Smooth muscle cell (in vitro differentiated cells): ENCODE results near the gene CCDC82. TPM values are rescaled to one million over a fixed set of nuclear protein-coding genes. Genes with fewer than 3 reads are reported as not detected.

Source experiments
- DNase-seq: peaks from one replicate; lab custom pipeline; 2025; ENCODE audit not compliant: unreplicated experiment; lab: John Stamatoyannopoulos, UW
- H2AFZ ChIP-seq: fragments of 200-600 bp; sonication (generic); 2 replicates; pipeline ENCODE4 v1.6.0; 2016; ENCODE audit warnings: antibody characterized with exemption, low read depth, mild to moderate bottlenecking
- H3F3A ChIP-seq: fragments of 200-600 bp; sonication (generic); 2 replicates; pipeline ENCODE4 v1.6.0; 2017; ENCODE audit warnings: antibody characterized with exemption, low read depth
- H3K27ac ChIP-seq: fragments of 200-600 bp; sonication (generic); 2 replicates; pipeline ENCODE4 v1.5.1; 2016; ENCODE audit warnings: low read depth, mild to moderate bottlenecking
- H3K27me3 ChIP-seq: fragments of 200-600 bp; sonication (generic); 2 replicates; pipeline ENCODE4 v1.6.1; 2016; ENCODE audit warnings: low read depth, mild to moderate bottlenecking
- H3K36me3 ChIP-seq: fragments of 200-600 bp; sonication (generic); 2 replicates; pipeline ENCODE4 v1.5.1; 2016; ENCODE audit warnings: low read depth
- H3K4me1 ChIP-seq: fragments of 200-600 bp; sonication (generic); 2 replicates; pipeline ENCODE4 v1.5.1; 2016; ENCODE audit warnings: low read depth
- H3K4me2 ChIP-seq: fragments of 200-600 bp; sonication (generic); 2 replicates; pipeline ENCODE4 v1.6.0; 2016; ENCODE audit warnings: mild to moderate bottlenecking
- H3K4me3 ChIP-seq: fragments of 200-600 bp; sonication (generic); 2 replicates; pipeline ENCODE4 v1.5.1; 2016; ENCODE audit warnings: mild to moderate bottlenecking
- H3K79me2 ChIP-seq: fragments of 200-600 bp; sonication (generic); 2 replicates; pipeline ENCODE4 v1.6.0; 2016; ENCODE audit warnings: low read depth, mild to moderate bottlenecking
- H3K9ac ChIP-seq: fragments of 200-600 bp; sonication (generic); 2 replicates; pipeline ENCODE4 v1.6.0; 2016; ENCODE audit warnings: low read depth
- H3K9me3 ChIP-seq: fragments of 200-600 bp; sonication (generic); replicated peaks from 2 replicates; pipeline ENCODE4 v1.5.1; 2016; ENCODE audit warnings: low read depth
- H4K20me1 ChIP-seq: fragments of 200-600 bp; sonication (generic); 2 replicates; pipeline ENCODE4 v1.6.0; 2016; ENCODE audit warnings: low read depth
- CTCF ChIP-seq: fragments of 200-600 bp; sonication (generic); IDR thresholded peaks from 2 replicates; pipeline ENCODE4 v1.5.1; 2017; ENCODE audit warnings: borderline replicate concordance, mild to moderate bottlenecking, antibody characterized with exemption; ENCODE audit not compliant: insufficient read depth, poor library complexity, severe bottlenecking
- WGBS: methylation state at CpG from one replicate; pipeline ENCODE4 v1.1.7; 2016; ENCODE audit warnings: low lambda C conversion rate; 5-methylcytosine and 5-hydroxymethylcytosine counted together
- polyA plus RNA-seq: library from polyadenylated mRNA; unstranded; fragments of >200 nt; fragmentation: Nextera tagmentation; extraction: Ambion mirVana; gene quantifications from 2 replicates; pipeline ENCODE4 v1.2.1, GENCODE V29; 2016
- total RNA-seq: library from RNA; depleted of rRNA; stranded (reverse); fragments of >200 nt; gene quantifications from 2 replicates; pipeline ENCODE4 v1.2.3, GENCODE V29; 2014

CCDC82 gene
- total and polyA plus RNA-seq, 2 experiments from 2014 or later: 19.8 to 32.8 TPM

GRCh38 chr11:96316869-96317268 is 72.8 kb downstream of the CCDC82 start:
- peaks cover 100% of the 10 kb centered on the region for H3K79me2 ChIP-seq
- WGBS: 20% methylated on average over 3 of the region's 3 CpGs
- H3K27me3 ChIP-seq: no peaks in the 10 kb centered on the region
- no peak overlapping the region for H2AFZ ChIP-seq
- H3F3A ChIP-seq: peaks cover 35% of the 10 kb centered on the region
- no peak overlapping the region for H3K4me3 ChIP-seq
- peaks cover 18% of the 10 kb centered on the region for H3K4me1 ChIP-seq
- no peaks in the 10 kb centered on the region for H3K36me3 ChIP-seq
- H3K4me2 ChIP-seq: peak overlapping the region; percentile 65
- peak overlapping the region; percentile 96 for H3K27ac ChIP-seq
- no peak overlapping the region for H3K9ac ChIP-seq
- H4K20me1 ChIP-seq: peaks cover 4% of the 10 kb centered on the region
- H3K9me3 ChIP-seq: no peaks in the 10 kb centered on the region
- no peak for DNase-seq
- TF ChIP-seq CTCF: no peak

- Histone ChIP-seq H3K9me3 (no peaks in the 10 kb centered on the region), H3F3A (peaks cover 25% of the 10 kb centered on the region), H3K36me3 (no peaks in the 10 kb centered on the region), H4K20me1 (peaks cover 4% of the 10 kb centered on the region), H3K9ac (no peak overlapping the region), H3K79me2 (peaks cover 100% of the 10 kb centered on the region), H3K27ac (peak overlapping the region; percentile 96), H3K4me1 (peaks cover 18% of the 10 kb centered on the region), H3K4me2 (peak overlapping the region; percentile 6), H3K27me3 (no peaks in the 10 kb centered on the region), H3K4me3 (no peak overlapping the region), H2AFZ (no peak overlapping the region)
- WGBS: 14% methylated on average over 1 of the region's 1 CpG
- no peak for DNase-seq
- no peak for TF ChIP-seq CTCF
These were observed 74.2 kb downstream of the CCDC82 start for GRCh38 chr11:96315476-96315875.

GRCh38 chr11:96314326-96315020 is 75.2 kb downstream of the CCDC82 start:
- H3K27me3 ChIP-seq: no peaks in the 10 kb centered on the region
- 31% methylated on average over 4 of the region's 4 CpGs for WGBS
- H3K4me2 ChIP-seq: peak overlapping the region; percentile 32
- no peak overlapping the region for H2AFZ ChIP-seq
- peak overlapping the region; percentile 96 for H3K27ac ChIP-seq
- no peak overlapping the region for H3K4me3 ChIP-seq
- no peak for DNase-seq
- H3K4me1 ChIP-seq: peaks cover 18% of the 10 kb centered on the region
- peaks cover 26% of the 10 kb centered on the region for H3F3A ChIP-seq
- peak overlapping the region; percentile 56 for H3K9ac ChIP-seq
- H3K36me3 ChIP-seq: no peaks in the 10 kb centered on the region
- H3K79me2 ChIP-seq: peaks cover 100% of the 10 kb centered on the region
- peaks cover 4% of the 10 kb centered on the region for H4K20me1 ChIP-seq
- H3K9me3 ChIP-seq: no peaks in the 10 kb centered on the region
- no peak for TF ChIP-seq CTCF

GRCh38 chr11:96313163-96313562 is 76.5 kb downstream of the CCDC82 start:
- Histone ChIP-seq H3K9me3 (no peaks in the 10 kb centered on the region), H2AFZ (no peak overlapping the region), H3K27me3 (no peaks in the 10 kb centered on the region), H3K79me2 (peaks cover 100% of the 10 kb centered on the region), H3K4me1 (peaks cover 25% of the 10 kb centered on the region), H3K36me3 (no peaks in the 10 kb centered on the region), H3K4me2 (no peak overlapping the region), H3F3A (peaks cover 33% of the 10 kb centered on the region), H4K20me1 (peaks cover 1% of the 10 kb centered on the region), H3K9ac (no peak overlapping the region), H3K4me3 (no peak overlapping the region), H3K27ac (peak overlapping the region; percentile 96)
- no peak for TF ChIP-seq CTCF
- 92% methylated on average over 6 of the region's 6 CpGs for WGBS
- no peak for DNase-seq
